Transverse colon (tissue), 1 donor: Measurements from ENCODE around the gene PCDHA13.

ENCODE experiments used
- EP300 ChIP-seq: sonication (generic); formaldehyde crosslinking; IDR thresholded peaks from one replicate; pipeline ENCODE4 v1.6.1; 2017; ENCODE audit warnings: antibody characterized with exemption, low read depth
- POLR2A ChIP-seq: fragments of 450-650 bp; IDR thresholded peaks from one replicate; pipeline ENCODE4 v1.6.1; 2016; ENCODE audit warnings: antibody characterized with exemption, mild to moderate bottlenecking, moderate library complexity

GRCh38 chr5:140868721-140869554, 13.0 kb upstream of the PCDHA13 start, which contains the start of gene PCDHA11:
- TF ChIP-seq EP300 = no peak
- TF ChIP-seq POLR2A = no peak
